Neural progenitor cell (in vitro differentiated cells): Measurements from ENCODE around the gene ARMC3.

Experiments
- EZH2 ChIP-seq: fragments of 200-600 bp; sonication (generic); IDR thresholded peaks from 2 replicates; pipeline ENCODE4 v1.6.1; 2017; ENCODE audit warnings: antibody characterized with exemption, mild to moderate bottlenecking, moderate library complexity
- EZH2phosphoT487 ChIP-seq: fragments of 200-600 bp; sonication (generic); IDR thresholded peaks from 2 replicates; pipeline ENCODE4 v1.6.1; 2017; ENCODE audit warnings: antibody characterized with exemption
- TF ChIP-seq, protein P1 (sequence below): fragments of 200-600 bp; sonication (generic); IDR thresholded peaks from 2 replicates; pipeline ENCODE4 v1.5.1; 2017; ENCODE audit warnings: antibody characterized with exemption, mild to moderate bottlenecking

DNA sequence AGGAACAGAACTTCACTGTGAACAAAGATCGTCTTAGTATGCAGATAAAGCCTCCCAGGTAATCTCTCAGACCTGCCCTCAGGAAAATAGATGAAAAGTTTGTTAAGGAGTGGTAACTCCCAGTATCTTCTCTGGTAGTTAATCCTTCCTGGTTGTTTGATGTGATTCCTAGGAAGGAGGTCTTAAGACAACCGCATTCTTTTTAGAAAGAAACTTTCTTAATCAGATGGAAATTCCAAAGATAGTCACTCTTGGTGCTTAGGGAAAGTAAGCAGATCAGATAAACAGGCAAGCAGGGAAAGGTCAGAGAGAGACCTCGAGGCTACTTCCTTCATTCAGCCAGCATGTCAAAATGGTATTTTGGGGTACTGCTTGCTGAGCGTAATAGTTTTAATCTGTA lies 30.5 kb upstream of the ARMC3 start:
- TF ChIP-seq, protein P1, sequence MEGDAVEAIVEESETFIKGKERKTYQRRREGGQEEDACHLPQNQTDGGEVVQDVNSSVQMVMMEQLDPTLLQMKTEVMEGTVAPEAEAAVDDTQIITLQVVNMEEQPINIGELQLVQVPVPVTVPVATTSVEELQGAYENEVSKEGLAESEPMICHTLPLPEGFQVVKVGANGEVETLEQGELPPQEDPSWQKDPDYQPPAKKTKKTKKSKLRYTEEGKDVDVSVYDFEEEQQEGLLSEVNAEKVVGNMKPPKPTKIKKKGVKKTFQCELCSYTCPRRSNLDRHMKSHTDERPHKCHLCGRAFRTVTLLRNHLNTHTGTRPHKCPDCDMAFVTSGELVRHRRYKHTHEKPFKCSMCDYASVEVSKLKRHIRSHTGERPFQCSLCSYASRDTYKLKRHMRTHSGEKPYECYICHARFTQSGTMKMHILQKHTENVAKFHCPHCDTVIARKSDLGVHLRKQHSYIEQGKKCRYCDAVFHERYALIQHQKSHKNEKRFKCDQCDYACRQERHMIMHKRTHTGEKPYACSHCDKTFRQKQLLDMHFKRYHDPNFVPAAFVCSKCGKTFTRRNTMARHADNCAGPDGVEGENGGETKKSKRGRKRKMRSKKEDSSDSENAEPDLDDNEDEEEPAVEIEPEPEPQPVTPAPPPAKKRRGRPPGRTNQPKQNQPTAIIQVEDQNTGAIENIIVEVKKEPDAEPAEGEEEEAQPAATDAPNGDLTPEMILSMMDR: no peak
- TF ChIP-seq EZH2 (no peak), EZH2phosphoT487 (no peak)
